B cell (primary cell): ENCODE measurements around the gene STX1B. TPM values are rescaled to one million over a fixed set of nuclear protein-coding genes. Genes with fewer than 3 reads are reported as not detected.

Experiments used
- ATAC-seq: fragments of 200-7000 bp; cut with Tn5 transposase; one replicate; pipeline ENCODE4 v1.10.0; 2021; ENCODE audit warnings: low read depth, mild to moderate bottlenecking, moderate number of reproducible peaks, moderate library complexity
- CTCF ChIA-PET: fragments of 350-600 bp; sonication (Branson Sonifier 250); formaldehyde crosslinking; loops from one replicate; lab custom pipeline; 2021; ENCODE audit warnings: antibody characterized with exemption, inconsistent platforms; lab: Charles Lee
- POLR2A ChIA-PET: fragments of 350-600 bp; sonication (Branson Sonifier 250); formaldehyde crosslinking; loops from one replicate; lab custom pipeline; 2021; ENCODE audit warnings: antibody characterized with exemption; lab: Charles Lee
- DNase-seq: peaks from one replicate; pipeline ENCODE4 v3.0.0; 2013
- H2AFZ ChIP-seq: 2 replicates; pipeline ENCODE4 v1.6.1; 2012; ENCODE audit warnings: mild to moderate bottlenecking, low read depth, low read length; ENCODE audit not compliant: insufficient read depth, poor library complexity, severe bottlenecking
- H3K27ac ChIP-seq, 2 donors: 1 replicate in 1 of 2; 2 replicates in 1 of 2; pipeline ENCODE4 v1.5.1; 2012 to 2013; ENCODE audit warnings: low read length in 2 of 2, mild to moderate bottlenecking in 2 of 2, moderate library complexity in 1 of 2
- H3K27me3 ChIP-seq, 4 experiments: fragments of 200-600 bp in 1 of 4; sonication (generic) in 1 of 4; replicated peaks in 1 of 4; 1 replicate in 2 of 4; 2 replicates in 2 of 4; pipeline versions ENCODE4 v1.6.1 to v1.7.0; 2013 to 2016; ENCODE audit warnings: low read length in 3 of 4, mild to moderate bottlenecking in 2 of 4, mixed read lengths in 1 of 4, moderate library complexity in 1 of 4; ENCODE audit not compliant: insufficient read depth in 4 of 4, control insufficient read depth in 3 of 4; ENCODE audit errors: control extremely low read depth in 1 of 4
- H3K36me3 ChIP-seq, 2 experiments: replicated peaks in 1 of 2; 1 replicate in 1 of 2; 2 replicates in 1 of 2; pipeline versions ENCODE4 v1.6.1 to v1.7.1; 2013; ENCODE audit warnings: low read length in 1 of 2; ENCODE audit not compliant: insufficient read depth in 2 of 2, control insufficient read depth in 1 of 2; ENCODE audit errors: control extremely low read depth in 1 of 2, extremely low read depth in 1 of 2
- H3K4me1 ChIP-seq, 2 donors: fragments of 200-600 bp in 1 of 2; sonication (generic) in 1 of 2; 1 replicate in 1 of 2; 2 replicates in 1 of 2; pipeline versions ENCODE4 v1.5.1 to v1.6.1; 2013 to 2017; ENCODE audit warnings: low read length in 2 of 2; ENCODE audit not compliant: control insufficient read depth in 2 of 2, insufficient read depth in 2 of 2
- H3K4me2 ChIP-seq: replicated peaks from 2 replicates; pipeline ENCODE3; 2012; ENCODE audit warnings: mild to moderate bottlenecking, low read depth, low read length; ENCODE audit not compliant: poor library complexity, severe bottlenecking
- H3K4me3 ChIP-seq, 5 experiments: fragments of 200-600 bp in 1 of 5; sonication (generic) in 1 of 5; 1 replicate in 3 of 5; 2 replicates in 2 of 5; pipeline versions ENCODE4 v1.5.1 to v1.7.0; 2011 to 2016; ENCODE audit warnings: low read length in 4 of 5, mild to moderate bottlenecking in 4 of 5, low read depth in 2 of 5, control low read depth in 1 of 5, moderate library complexity in 1 of 5; ENCODE audit not compliant: insufficient read depth in 1 of 5; ENCODE audit errors: control extremely low read depth in 1 of 5, extremely low read depth in 1 of 5
- H3K79me2 ChIP-seq: fragments of 200-600 bp; sonication (generic); one replicate; pipeline ENCODE4 v1.6.0; 2016; ENCODE audit warnings: low read length; ENCODE audit not compliant: control insufficient read depth, insufficient read depth
- H3K9ac ChIP-seq: fragments of 200-600 bp; sonication (generic); 2 replicates; pipeline ENCODE4 v1.6.1; 2017; ENCODE audit warnings: mild to moderate bottlenecking, low read length, moderate library complexity
- H3K9me3 ChIP-seq, 3 donors: one replicate each; pipeline versions ENCODE4 v1.6.1 to v1.7.1; 2013; ENCODE audit warnings: low read length in 2 of 3; ENCODE audit not compliant: control insufficient read depth in 2 of 3, insufficient read depth in 1 of 3; ENCODE audit errors: control extremely low read depth in 1 of 3
- H4K20me1 ChIP-seq: 2 replicates; pipeline ENCODE4 v1.6.0; 2012; ENCODE audit warnings: mild to moderate bottlenecking, low read length; ENCODE audit not compliant: insufficient read depth, control insufficient read depth, poor library complexity, severe bottlenecking
- H3K27ac Mint-ChIP-seq: one replicate; pipeline ENCODE4 v1.8.0; 2021; ENCODE audit warnings: mixed read lengths
- H3K27me3 Mint-ChIP-seq: one replicate; pipeline ENCODE4 v1.8.0; 2021; ENCODE audit warnings: mixed read lengths
- H3K4me1 Mint-ChIP-seq: one replicate; pipeline ENCODE4 v1.8.0; 2021; ENCODE audit warnings: mixed read lengths
- H3K4me3 Mint-ChIP-seq: one replicate; pipeline ENCODE4 v1.8.0; 2021; ENCODE audit warnings: mixed read lengths
- H3K9me3 Mint-ChIP-seq: one replicate; pipeline ENCODE4 v1.8.0; 2022; ENCODE audit warnings: mixed read lengths; ENCODE audit not compliant: insufficient read depth
- EZH2 ChIP-seq: IDR thresholded peaks from 2 replicates; pipeline ENCODE4 v1.6.1; 2012; ENCODE audit warnings: borderline replicate concordance, low read depth, mild to moderate bottlenecking, moderate library complexity, low read length; ENCODE audit not compliant: insufficient read depth, poor library complexity, severe bottlenecking
- WGBS: methylation state at CpG from one replicate; pipeline ENCODE4 v1.1.5; 2013; ENCODE audit warnings: missing lambda C conversion rate; ENCODE audit not compliant: insufficient coverage; 5-methylcytosine and 5-hydroxymethylcytosine counted together
- intact Hi-C: fragments of 100-400 bp; cut with micrococcal nuclease; formaldehyde crosslinking; loops from one replicate; pipeline ENCODE4 v1.10.0; 2022
- polyA plus RNA-seq: library from polyadenylated mRNA; depleted of rRNA; stranded (reverse); fragments of >200 nt; gene quantifications from 2 replicates; pipeline ENCODE4 v1.2.3, GENCODE V29; 2012
- total RNA-seq, 2 donors: library from RNA; stranded (reverse); fragments of 120-200 nt in 1 of 2; gene quantifications; 1 replicate in 1 of 2; 2 replicates in 1 of 2; pipeline versions ENCODE4 v1.2.3 to v1.2.4, GENCODE V29; 2013 to 2022
- TF ChIP-seq, protein P1 (sequence below): fragments of 200-600 bp; IDR thresholded peaks from one replicate; pipeline ENCODE4 v1.8.0; 2022; ENCODE audit warnings: antibody characterized with exemption, mild to moderate bottlenecking

STX1B gene
- total and polyA plus RNA-seq, 2 donors (not counting 1 experiment from before 2014, with no cell fraction given), result 2.1 to 2.2 TPM

GRCh38 chr16:31004658-31005057 lies 5.8 kb downstream of the STX1B start:
- intact Hi-C loops, result no loop called here
- 80% methylated on average over 2 of the region's 2 CpGs for WGBS
- Histone ChIP-seq H3K9me3 (no peaks in the 10 kb centered on the region), H3K27me3 (peaks cover 0 to 12% (median 3%) of the 10 kb centered on the region in 4 experiments), H3K4me2 (no peak overlapping the region), H3K4me1 (no peaks in the 10 kb centered on the region), H2AFZ (no peak overlapping the region), H3K4me3 (no peak overlapping the region), H3K36me3 (no peaks in the 10 kb centered on the region), H3K9ac (no peak overlapping the region), H3K27ac (no peak overlapping the region), H3K79me2 (no peaks in the 10 kb centered on the region), H4K20me1 (no peaks in the 10 kb centered on the region)
- ChIA-PET POLR2A (no interaction called here), CTCF (no interaction called here)
- Mint-ChIP-seq H3K9me3 (no peaks in the 10 kb centered on the region), H3K27me3 (peaks cover 12% of the 10 kb centered on the region), H3K27ac (no peak overlapping the region), H3K4me1 (no peaks in the 10 kb centered on the region), H3K4me3 (no peak overlapping the region)
- no peak for ATAC-seq
- TF ChIP-seq, protein P1, sequence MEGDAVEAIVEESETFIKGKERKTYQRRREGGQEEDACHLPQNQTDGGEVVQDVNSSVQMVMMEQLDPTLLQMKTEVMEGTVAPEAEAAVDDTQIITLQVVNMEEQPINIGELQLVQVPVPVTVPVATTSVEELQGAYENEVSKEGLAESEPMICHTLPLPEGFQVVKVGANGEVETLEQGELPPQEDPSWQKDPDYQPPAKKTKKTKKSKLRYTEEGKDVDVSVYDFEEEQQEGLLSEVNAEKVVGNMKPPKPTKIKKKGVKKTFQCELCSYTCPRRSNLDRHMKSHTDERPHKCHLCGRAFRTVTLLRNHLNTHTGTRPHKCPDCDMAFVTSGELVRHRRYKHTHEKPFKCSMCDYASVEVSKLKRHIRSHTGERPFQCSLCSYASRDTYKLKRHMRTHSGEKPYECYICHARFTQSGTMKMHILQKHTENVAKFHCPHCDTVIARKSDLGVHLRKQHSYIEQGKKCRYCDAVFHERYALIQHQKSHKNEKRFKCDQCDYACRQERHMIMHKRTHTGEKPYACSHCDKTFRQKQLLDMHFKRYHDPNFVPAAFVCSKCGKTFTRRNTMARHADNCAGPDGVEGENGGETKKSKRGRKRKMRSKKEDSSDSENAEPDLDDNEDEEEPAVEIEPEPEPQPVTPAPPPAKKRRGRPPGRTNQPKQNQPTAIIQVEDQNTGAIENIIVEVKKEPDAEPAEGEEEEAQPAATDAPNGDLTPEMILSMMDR, result no peak
- no peak for TF ChIP-seq EZH2
- DNase-seq, result no peak

DNA sequence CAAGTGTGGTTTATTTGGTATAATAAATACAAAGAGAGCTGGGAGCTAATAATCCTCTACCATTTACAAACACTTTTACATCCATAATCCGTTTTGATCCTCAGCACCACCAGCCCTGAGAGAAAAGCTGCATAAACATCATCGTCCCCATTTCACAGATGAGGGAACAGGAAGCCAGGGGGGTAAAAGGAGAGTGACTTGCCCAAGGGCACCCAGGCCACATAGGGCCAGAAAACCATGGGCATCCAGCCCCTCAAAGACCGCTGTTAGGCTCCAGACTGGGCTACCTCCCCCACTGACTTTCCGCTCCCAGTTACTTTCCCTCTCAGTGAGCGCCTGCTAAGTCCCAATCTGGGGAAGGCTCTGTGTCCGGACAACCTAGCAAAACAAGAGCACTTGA lies 6.7 kb downstream of the STX1B start:
- DNase-seq (no peak), ATAC-seq (no peak)
- WGBS, result 88% methylated on average over 4 of the region's 6 CpGs
- Mint-ChIP-seq H3K27me3 (peaks cover 4% of the 10 kb centered on the region), H3K27ac (no peak overlapping the region), H3K9me3 (no peaks in the 10 kb centered on the region), H3K4me1 (no peaks in the 10 kb centered on the region), H3K4me3 (no peak overlapping the region)
- no peak overlapping the region for H2AFZ ChIP-seq
- no peak overlapping the region for H3K4me2 ChIP-seq
- CTCF ChIA-PET, result no interaction called here
- no peak overlapping the region for H3K27ac ChIP-seq
- no peaks in the 10 kb centered on the region for H4K20me1 ChIP-seq
- POLR2A ChIA-PET, result no interaction called here
- H3K9ac ChIP-seq, result no peak overlapping the region
- no peak overlapping the region for H3K4me3 ChIP-seq
- H3K4me1 ChIP-seq, result no peaks in the 10 kb centered on the region
- TF ChIP-seq, protein P1, result no peak
- no peak for TF ChIP-seq EZH2
- intact Hi-C loops, result no loop called here
- no peaks in the 10 kb centered on the region for H3K36me3 ChIP-seq
- H3K9me3 ChIP-seq, result no peaks in the 10 kb centered on the region
- peaks cover 0 to 4% (median 2%) of the 10 kb centered on the region in 4 experiments for H3K27me3 ChIP-seq
- no peaks in the 10 kb centered on the region for H3K79me2 ChIP-seq
